Spleen (tissue), 11 donors: ENCODE results near the gene DLG1. TPM values are rescaled to one million over a fixed set of nuclear protein-coding genes. Genes with fewer than 3 reads are reported as not detected.
"Not testable (repeated sequence)": the region's sequence is repeated elsewhere in the genome, so short reads cannot be mapped to it uniquely, and the experiment has no call there.

Experiments
- DNase-seq: peaks from one replicate; pipeline ENCODE4 v3.0.0-alpha.2; 2020
- H3K27ac ChIP-seq, 8 donors: fragments of 200-600 bp; sonication (generic) in 7 of 8; 1 replicate in 4 of 8; 2 replicates in 4 of 8; pipeline versions ENCODE4 v1.5.0 to v1.8.0; 2016 to 2021; ENCODE audit warnings: inconsistent platforms in 4 of 8, mild to moderate bottlenecking in 4 of 8, moderate library complexity in 1 of 8
- H3K27me3 ChIP-seq, 7 donors: fragments of 200-600 bp; sonication (generic) in 6 of 7; replicated peaks in 1 of 7; 1 replicate in 4 of 7; 2 replicates in 3 of 7; pipeline versions ENCODE4 v1.5.0 to v1.8.0; 2016 to 2021; ENCODE audit warnings: inconsistent platforms in 3 of 7, mild to moderate bottlenecking in 1 of 7
- H3K36me3 ChIP-seq, 6 donors: fragments of 200-600 bp; sonication (generic) in 5 of 6; 1 replicate in 4 of 6; 2 replicates in 2 of 6; pipeline versions ENCODE4 v1.5.0 to v1.8.0; 2016 to 2021; ENCODE audit warnings: inconsistent platforms in 2 of 6
- H3K4me1 ChIP-seq, 6 donors: fragments of 200-600 bp; sonication (generic) in 5 of 6; 1 replicate in 3 of 6; 2 replicates in 3 of 6; pipeline versions ENCODE4 v1.5.0 to v1.8.0; 2016 to 2021; ENCODE audit warnings: inconsistent platforms in 3 of 6
- H3K4me3 ChIP-seq, 8 donors: fragments of 200-600 bp; sonication (generic) in 7 of 8; 1 replicate in 4 of 8; 2 replicates in 4 of 8; pipeline versions ENCODE4 v1.5.0 to v1.8.0; 2016 to 2021; ENCODE audit warnings: inconsistent platforms in 4 of 8, mild to moderate bottlenecking in 4 of 8, moderate library complexity in 2 of 8
- H3K9me3 ChIP-seq, 8 donors: fragments of 200-600 bp; sonication (generic) in 7 of 8; 1 replicate in 4 of 8; 2 replicates in 4 of 8; pipeline versions ENCODE4 v1.5.0 to v1.8.0; 2016 to 2021; ENCODE audit warnings: inconsistent platforms in 4 of 8
- POLR2A ChIP-seq, 3 donors: fragments of 450-650 bp; IDR thresholded peaks; one replicate each; pipeline ENCODE4 v1.5.1; 2017; ENCODE audit warnings: antibody characterized with exemption in 3 of 3, mild to moderate bottlenecking in 1 of 3
- POLR2AphosphoS5 ChIP-seq, 3 donors: sonication (generic); formaldehyde crosslinking; IDR thresholded peaks; one replicate each; pipeline ENCODE4 v1.5.1; 2017; ENCODE audit warnings: antibody characterized with exemption in 3 of 3
- WGBS, 5 donors: extraction: QIAGEN DNeasy Blood & Tissue Kit in 3 of 5; methylation state at CpG; one replicate each; pipeline versions ENCODE4 v1.1.5 to v1.1.7; 2013 to 2018; 5-methylcytosine and 5-hydroxymethylcytosine counted together
- intact Hi-C: fragments of 100-400 bp; cut with DNase I; formaldehyde crosslinking; loops from one replicate; pipeline ENCODE4 v1.15.0; 2023; ENCODE audit warnings: low total_unique reads
- polyA plus RNA-seq, 3 donors: library from polyadenylated mRNA; stranded (reverse); fragments of 200-250 nt; gene quantifications; one replicate each; pipeline ENCODE4 v1.2.1, GENCODE V29; 2013
- total RNA-seq, 7 donors: library from RNA; depleted of rRNA in 3 of 7; stranded (reverse); fragments of >200 nt in 3 of 7; fragmentation: NEBNext Ultra II Directional in 4 of 7; extraction: Animal tissue kit (Norgen Biotek cat#: 25700) in 4 of 7; gene quantifications; one replicate each; pipeline versions ENCODE4 v1.1.0 to v1.2.1, GENCODE V29; 2016 to 2021
- TF ChIP-seq, protein P1 (sequence below), 11 experiments: fragments of 200-600 bp in 7 of 11; fragments of 450-650 bp in 4 of 11; sonication (generic) in 4 of 11; IDR thresholded peaks in 8 of 11; conservative IDR thresholded peaks in 3 of 11; 1 replicate in 7 of 11; 2 replicates in 4 of 11; pipeline versions ENCODE4 v1.4.0 to v1.8.0; 2016 to 2021; ENCODE audit warnings: antibody characterized with exemption in 11 of 11, inconsistent platforms in 4 of 11, mild to moderate bottlenecking in 1 of 11
- donor health status: healthy with polysubstance abuse.
- donor health status: DM: no; HTN: no; CAD: no; lungs with moderate emphysema.
- donor health status: DM: no; HTN: no; CAD: no.
- donor health status: Bipolar disorder and iron deficiency.
- donor health status: healthy.
- donor health status: DM: no; HTN: no; CAD: no.
- donor health status: DM: yes; HTN: yes; CAD: no.

Gene DLG1
- total and polyA plus RNA-seq, 10 donors: 11.0 to 92.3 (median 59.1) TPM

DNA sequence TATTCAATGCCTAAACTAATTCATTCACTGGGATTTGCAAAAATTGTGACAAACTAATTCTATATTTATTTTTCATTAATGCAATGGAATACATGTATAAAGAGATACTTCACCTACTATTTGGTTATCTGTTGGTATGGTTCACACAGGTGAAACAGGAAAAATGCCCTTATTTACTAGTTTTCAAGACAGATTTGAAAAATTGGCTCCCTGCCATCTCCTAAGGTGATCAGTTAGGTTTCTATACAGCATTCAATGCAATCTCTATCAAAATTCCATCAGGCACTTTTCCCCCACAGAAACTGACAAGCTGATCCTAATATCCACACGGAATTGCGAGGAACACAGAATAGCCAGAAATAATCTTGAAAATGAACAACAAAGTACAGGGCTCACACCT, 101.1 kb downstream of the DLG1 start:
- no peaks in the 10 kb centered on the region for H3K9me3 ChIP-seq
- intact Hi-C loops: no loop called here
- H3K36me3 ChIP-seq: peaks cover 0 to 19% (median 0%) of the 10 kb centered on the region in 6 donors
- TF ChIP-seq POLR2AphosphoS5 (IDR thresholded peaks at IDR 0.05): no peak
- TF ChIP-seq, protein P1, sequence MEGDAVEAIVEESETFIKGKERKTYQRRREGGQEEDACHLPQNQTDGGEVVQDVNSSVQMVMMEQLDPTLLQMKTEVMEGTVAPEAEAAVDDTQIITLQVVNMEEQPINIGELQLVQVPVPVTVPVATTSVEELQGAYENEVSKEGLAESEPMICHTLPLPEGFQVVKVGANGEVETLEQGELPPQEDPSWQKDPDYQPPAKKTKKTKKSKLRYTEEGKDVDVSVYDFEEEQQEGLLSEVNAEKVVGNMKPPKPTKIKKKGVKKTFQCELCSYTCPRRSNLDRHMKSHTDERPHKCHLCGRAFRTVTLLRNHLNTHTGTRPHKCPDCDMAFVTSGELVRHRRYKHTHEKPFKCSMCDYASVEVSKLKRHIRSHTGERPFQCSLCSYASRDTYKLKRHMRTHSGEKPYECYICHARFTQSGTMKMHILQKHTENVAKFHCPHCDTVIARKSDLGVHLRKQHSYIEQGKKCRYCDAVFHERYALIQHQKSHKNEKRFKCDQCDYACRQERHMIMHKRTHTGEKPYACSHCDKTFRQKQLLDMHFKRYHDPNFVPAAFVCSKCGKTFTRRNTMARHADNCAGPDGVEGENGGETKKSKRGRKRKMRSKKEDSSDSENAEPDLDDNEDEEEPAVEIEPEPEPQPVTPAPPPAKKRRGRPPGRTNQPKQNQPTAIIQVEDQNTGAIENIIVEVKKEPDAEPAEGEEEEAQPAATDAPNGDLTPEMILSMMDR (IDR thresholded peaks at IDR 0.05 in 8 of 11, conservative IDR thresholded peaks at IDR 0.05 in 3 of 11): no peak
- no peak for TF ChIP-seq POLR2A (IDR thresholded peaks at IDR 0.05)
- H3K27ac ChIP-seq: no peak overlapping the region
- H3K4me3 ChIP-seq: no peak overlapping the region
- H3K27me3 ChIP-seq: no peaks in the 10 kb centered on the region
- DNase-seq: no peak
- H3K4me1 ChIP-seq: peaks cover 0 to 39% (median 5%) of the 10 kb centered on the region in 6 donors
- WGBS, 5 donors: 96 to 100% (median 99%) methylated on average over 2 of the region's 2 CpGs

DNA sequence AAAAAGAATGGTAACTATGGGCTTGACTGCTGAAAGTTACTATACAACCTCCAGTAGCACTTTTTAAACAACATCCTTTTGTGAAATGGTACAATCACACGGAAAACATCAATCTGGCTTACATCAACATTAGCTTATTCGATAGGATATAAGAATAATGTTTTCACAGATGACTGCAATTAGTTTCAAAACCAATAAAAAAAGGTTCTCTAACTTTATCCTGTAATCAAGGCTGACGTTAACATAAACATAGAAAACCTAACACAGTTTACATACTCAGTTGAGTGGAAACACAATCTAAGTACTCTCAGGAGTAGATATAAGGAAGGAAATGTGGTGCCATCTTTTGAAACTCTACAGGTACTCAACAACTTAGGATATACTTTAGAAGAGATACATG, 102.2 kb downstream of the DLG1 start:
- Histone ChIP-seq H3K27ac (no peak overlapping the region), H3K4me1 (peaks cover 0 to 29% (median 2%) of the 10 kb centered on the region in 6 donors), H3K36me3 (peaks cover 0 to 19% (median 0%) of the 10 kb centered on the region in 6 donors), H3K4me3 (no peak overlapping the region), H3K27me3 (no peaks in the 10 kb centered on the region), H3K9me3 (no peaks in the 10 kb centered on the region)
- no peak for DNase-seq
- intact Hi-C loops: no loop called here
- TF ChIP-seq POLR2A (IDR thresholded peaks at IDR 0.05) (no peak), POLR2AphosphoS5 (IDR thresholded peaks at IDR 0.05) (no peak)
- TF ChIP-seq, protein P1 (IDR thresholded peaks at IDR 0.05 in 8 of 11, conservative IDR thresholded peaks at IDR 0.05 in 3 of 11): no peak
- WGBS, 5 donors: 86 to 97% (median 94%) methylated on average over 3 of the region's 3 CpGs

DNA sequence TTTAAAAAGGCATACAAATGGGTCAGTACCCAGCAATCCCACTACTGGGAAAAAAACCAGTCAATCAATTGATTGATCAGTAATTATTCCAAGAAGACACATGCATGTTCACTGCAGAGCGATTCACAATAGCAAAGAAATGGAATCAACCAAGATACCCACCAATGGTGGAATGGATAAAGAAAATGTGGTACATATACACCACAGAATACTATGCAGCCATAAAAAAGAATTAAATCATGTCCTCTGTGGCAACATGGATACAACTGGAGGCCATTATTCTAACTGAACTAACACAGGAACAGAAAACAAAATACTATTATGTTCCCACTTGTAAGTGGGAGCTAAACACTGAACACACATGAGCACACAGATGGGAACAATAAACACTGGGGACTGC, 103.1 kb downstream of the DLG1 start:
- H3K4me3 ChIP-seq: no peak overlapping the region
- H3K27ac ChIP-seq: no peak overlapping the region
- intact Hi-C loops: no loop called here
- peaks cover 0 to 20% (median 0%) of the 10 kb centered on the region in 6 donors for H3K4me1 ChIP-seq
- peaks cover 0 to 19% (median 0%) of the 10 kb centered on the region in 6 donors for H3K36me3 ChIP-seq
- no peaks in the 10 kb centered on the region for H3K9me3 ChIP-seq
- H3K27me3 ChIP-seq: no peaks in the 10 kb centered on the region
- 90 to 100% (median 98%) methylated on average over 1 of the region's 1 CpG for WGBS, 5 donors
- TF ChIP-seq POLR2AphosphoS5 (IDR thresholded peaks at IDR 0.05) (no peak), POLR2A (IDR thresholded peaks at IDR 0.05) (no peak)
- TF ChIP-seq, protein P1 (IDR thresholded peaks at IDR 0.05 in 8 of 11, conservative IDR thresholded peaks at IDR 0.05 in 3 of 11): no peak
- DNase-seq: no peak

DNA sequence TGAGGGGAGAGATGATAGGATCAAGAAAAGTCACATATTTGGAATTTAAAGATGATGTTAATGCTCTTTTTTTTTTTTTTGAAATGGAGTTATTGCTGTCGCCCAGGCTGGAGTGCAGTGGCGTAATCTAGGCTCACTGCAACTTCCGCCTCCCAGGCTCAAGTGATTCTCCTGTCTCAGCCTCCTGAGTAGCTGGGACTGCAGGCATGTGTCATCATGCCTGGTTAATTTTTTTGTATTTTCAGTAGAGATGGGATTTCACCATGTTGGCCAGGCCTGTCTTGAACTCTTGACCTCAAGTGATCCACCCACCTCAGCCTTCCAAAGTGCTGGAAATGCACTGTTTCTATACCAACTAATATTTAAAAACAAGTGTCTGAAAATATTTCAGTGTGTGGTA, 104.7 kb downstream of the DLG1 start:
- H3K27me3 ChIP-seq, H3K27ac ChIP-seq, DNase-seq, H3K4me3 ChIP-seq, H3K4me1 ChIP-seq, intact Hi-C loops, H3K9me3 ChIP-seq: not testable (repeated sequence)
- 62 to 85% (median 79%) methylated on average over 3 of the region's 3 CpGs for WGBS, 5 donors
- peaks cover 0 to 19% (median 0%) of the 10 kb centered on the region in 6 donors for H3K36me3 ChIP-seq

DNA sequence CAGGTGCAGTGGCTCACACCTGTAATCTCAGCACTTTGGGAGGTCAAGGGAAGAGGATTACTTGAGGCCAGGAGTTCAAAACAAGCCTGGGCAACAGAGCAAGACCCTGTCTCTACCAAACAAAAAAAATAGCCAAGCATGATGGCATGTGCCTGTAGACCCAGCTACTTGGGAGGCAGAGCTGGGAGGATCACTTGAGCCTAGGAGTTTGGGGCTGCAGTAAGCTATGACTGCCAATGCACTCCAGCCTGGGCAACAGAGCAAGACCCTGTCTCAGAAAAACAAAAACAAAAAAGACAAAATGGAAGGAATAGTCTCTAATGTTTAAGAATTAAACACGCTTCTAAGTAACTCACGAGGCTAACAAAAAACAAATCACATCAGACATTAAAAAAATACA, 106.5 kb downstream of the DLG1 start:
- Histone ChIP-seq H3K27me3 (no peaks in the 10 kb centered on the region), H3K4me3 (no peak overlapping the region), H3K9me3 (no peaks in the 10 kb centered on the region), H3K4me1 (peaks cover 0 to 10% (median 0%) of the 10 kb centered on the region in 6 donors), H3K27ac (no peak overlapping the region), H3K36me3 (peaks cover 0 to 19% (median 0%) of the 10 kb centered on the region in 6 donors)
- WGBS, 5 donors: 95 to 100% (median 99%) methylated on average over 2 of the region's 2 CpGs
- TF ChIP-seq POLR2AphosphoS5 (IDR thresholded peaks at IDR 0.05) (no peak), POLR2A (IDR thresholded peaks at IDR 0.05) (no peak)
- TF ChIP-seq, protein P1 (IDR thresholded peaks at IDR 0.05 in 8 of 11, conservative IDR thresholded peaks at IDR 0.05 in 3 of 11): no peak
- DNase-seq: no peak
- intact Hi-C loops: no loop called here
